GM18907 (cell line): ENCODE results near the gene MAN2A2.
A peak's percentile ranks its signal among the peaks of the same experiment; 100 is the strongest.

Experiments used
- ATAC-seq: cut with Tn5 transposase; IDR thresholded peaks from one replicate; pipeline ENCODE4 v1.9.1; 2021; ENCODE audit warnings: mild to moderate bottlenecking, moderate library complexity; ENCODE audit not compliant: unreplicated experiment

Gene MAN2A2

GRCh38 chr15:90883976-90884718 is 19.0 kb upstream of the MAN2A2 start, which contains the start of gene FES:
Gene FES (plus strand): TSS chr15:90884504. CDS start chr15:90885046, 542 bp downstream.
- no peak for ATAC-seq

DNA sequence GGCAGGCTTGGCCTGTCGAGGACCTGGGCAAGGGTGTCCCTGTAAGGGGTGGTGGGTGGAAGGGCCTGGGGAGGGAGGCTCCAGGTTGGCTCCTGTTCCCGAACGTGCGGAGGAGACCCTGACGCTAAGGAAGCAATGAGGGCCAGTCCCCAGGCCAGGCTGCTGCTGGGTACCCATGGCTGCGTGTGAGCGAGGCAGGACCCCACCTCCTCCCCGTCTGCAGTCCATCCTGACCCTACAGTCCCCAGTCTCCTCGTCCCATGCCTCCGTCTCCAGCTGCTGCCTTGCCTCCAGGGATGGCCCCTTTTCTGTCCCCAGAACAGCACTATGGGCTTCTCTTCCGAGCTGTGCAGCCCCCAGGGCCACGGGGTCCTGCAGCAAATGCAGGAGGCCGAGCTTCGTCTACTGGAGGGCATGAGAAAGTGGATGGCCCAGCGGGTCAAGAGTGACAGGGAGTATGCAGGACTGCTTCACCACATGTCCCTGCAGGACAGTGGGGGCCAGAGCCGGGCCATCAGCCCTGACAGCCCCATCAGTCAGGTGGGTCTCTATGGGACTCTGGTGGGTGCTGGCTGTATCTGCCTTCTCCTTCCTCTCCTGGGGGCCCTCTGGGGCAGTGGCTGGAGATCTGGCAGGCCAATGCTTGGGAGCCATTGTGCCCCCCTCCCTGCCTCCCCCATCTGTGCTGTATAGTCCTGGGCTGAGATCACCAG is 18.2 kb upstream of the MAN2A2 start:
- no peak for ATAC-seq

DNA sequence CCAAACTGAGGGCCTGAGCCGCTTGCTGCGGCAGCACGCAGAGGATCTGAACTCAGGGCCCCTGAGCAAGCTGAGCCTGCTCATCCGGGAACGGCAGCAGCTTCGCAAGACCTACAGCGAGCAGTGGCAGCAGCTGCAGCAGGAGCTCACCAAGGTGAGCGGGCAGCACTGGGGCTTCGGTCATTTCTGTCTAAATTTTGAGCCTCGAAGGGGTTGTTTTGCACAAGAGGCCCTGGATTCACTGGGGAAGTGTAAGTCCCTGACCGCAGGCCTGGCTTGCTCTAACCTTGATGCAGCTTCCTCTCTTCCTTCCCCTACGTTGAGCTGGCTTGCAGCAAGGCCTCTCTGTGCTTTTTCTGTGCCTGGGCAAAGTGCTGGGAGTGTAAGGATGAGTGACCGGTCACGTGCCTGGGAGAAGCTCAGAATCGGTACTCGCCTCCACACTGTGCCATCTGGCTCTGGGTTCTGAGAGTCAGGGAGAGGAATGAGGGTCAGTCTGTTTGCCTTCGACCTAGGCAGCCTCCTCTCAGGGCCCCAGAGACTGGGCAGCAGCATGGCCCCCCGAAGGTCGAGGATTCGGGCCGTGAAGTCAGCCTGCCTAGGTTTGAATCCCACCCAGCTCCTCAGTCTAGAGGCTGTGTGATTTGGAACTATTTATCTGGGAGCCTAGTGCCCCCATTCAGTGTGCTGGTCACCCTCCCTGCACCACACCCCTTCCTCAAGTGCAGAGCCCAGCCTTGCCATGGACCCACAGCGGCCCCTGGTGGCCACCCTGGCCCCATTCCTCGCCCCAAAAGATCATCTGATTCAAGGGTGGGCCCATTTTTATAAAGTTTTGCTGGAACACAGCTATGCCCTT is 17.4 kb upstream of the MAN2A2 start:
- no peak for ATAC-seq

DNA sequence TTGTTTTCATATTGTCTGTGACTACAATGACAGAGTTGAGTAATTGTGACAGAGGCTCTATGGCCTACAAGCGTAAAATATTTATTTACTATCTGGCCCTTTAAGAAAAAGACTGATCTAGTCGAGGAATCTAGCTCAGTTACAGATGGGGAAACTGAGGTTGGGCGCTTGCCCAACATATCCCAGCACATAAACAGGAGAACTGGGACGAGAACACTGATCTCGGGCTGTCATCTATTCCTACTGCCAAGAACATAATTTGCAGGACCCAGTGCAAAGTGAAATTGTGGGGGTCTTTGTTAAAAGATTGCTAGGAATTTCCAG is 16.8 kb upstream of the MAN2A2 start:
- no peak for ATAC-seq

- no peak for ATAC-seq
Measured at GRCh38 chr15:90887037-90887481, 16.0 kb upstream of the MAN2A2 start.

DNA sequence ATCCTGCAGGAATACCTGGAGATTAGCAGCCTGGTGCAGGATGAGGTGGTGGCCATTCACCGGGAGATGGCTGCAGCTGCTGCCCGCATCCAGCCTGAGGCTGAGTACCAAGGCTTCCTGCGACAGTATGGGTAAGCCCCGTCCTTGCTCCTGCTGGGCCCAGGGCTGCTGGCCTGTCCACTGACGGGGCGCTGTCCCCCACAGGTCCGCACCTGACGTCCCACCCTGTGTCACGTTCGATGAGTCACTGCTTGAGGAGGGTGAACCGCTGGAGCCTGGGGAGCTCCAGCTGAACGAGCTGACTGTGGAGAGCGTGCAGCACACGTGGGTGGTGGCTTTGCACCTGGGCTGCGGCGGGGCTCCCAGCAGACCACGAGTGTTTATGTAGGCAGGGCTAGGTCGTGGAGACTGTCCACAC is 13.8 kb upstream of the MAN2A2 start:
- ATAC-seq = no peak

DNA sequence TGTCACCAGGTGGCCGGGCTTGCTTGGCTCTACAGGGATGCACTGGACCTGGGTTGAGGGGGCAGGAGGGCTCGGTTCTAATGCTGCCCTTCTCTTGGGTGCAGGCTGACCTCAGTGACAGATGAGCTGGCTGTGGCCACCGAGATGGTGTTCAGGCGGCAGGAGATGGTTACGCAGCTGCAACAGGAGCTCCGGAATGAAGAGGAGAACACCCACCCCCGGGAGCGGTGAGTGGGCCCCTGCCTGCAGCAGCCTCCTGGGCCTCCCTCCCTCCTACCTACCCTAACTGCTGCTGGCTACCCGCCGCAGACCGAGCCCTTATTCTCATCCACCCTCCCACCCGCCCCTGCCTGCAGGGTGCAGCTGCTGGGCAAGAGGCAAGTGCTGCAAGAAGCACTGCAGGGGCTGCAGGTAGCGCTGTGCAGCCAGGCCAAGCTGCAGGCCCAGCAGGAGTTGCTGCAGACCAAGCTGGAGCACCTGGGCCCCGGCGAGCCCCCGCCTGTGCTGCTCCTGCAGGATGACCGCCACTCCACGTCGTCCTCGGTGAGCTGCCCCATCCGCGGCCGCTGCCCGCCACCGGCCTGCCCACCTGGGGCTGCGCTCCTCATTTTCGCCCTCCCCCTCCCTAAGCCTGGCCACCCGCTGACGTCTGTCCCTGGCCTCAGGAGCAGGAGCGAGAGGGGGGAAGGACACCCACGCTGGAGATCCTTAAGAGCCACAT is 13.2 kb upstream of the MAN2A2 start:
- ATAC-seq = no peak

DNA sequence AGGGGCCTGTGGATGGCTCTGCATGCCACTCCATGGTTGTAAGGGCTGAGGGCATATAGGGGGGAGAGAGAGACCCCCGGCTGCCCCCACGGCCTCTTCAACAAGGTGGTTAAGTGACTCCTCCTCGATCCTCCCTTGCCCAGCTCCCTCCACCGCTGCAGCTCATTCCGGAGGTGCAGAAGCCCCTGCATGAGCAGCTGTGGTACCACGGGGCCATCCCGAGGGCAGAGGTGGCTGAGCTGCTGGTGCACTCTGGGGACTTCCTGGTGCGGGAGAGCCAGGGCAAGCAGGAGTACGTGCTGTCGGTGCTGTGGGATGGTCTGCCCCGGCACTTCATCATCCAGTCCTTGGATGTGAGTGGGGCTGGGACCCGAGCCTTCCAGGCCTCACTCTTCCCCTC is 12.3 kb upstream of the MAN2A2 start:
- no peak for ATAC-seq

DNA sequence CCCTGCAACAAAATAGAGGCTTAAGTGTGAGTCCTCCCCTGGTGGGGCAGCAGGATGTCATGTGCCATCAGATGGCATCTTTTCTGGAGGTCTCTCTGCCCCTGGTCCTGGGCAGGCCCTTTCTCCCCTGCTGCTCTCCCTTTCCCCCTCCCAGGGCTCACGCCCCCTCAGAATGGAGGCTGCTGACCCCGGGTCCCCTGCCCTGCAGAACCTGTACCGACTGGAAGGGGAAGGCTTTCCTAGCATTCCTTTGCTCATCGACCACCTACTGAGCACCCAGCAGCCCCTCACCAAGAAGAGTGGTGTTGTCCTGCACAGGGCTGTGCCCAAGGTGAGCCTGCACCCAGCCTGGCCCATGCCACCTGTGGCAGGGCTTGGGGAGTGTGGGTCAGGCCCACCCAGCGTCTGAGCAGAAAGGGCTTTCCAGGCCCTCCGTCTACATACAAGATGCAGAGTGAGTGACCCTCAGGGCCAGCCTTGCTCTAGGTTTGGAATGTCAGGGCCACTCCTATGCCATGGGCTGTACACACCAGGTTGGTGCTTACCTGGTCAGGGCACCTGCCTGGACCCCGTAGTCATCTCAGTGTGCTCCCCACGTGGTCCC is 11.7 kb upstream of the MAN2A2 start:
- ATAC-seq = no peak

DNA sequence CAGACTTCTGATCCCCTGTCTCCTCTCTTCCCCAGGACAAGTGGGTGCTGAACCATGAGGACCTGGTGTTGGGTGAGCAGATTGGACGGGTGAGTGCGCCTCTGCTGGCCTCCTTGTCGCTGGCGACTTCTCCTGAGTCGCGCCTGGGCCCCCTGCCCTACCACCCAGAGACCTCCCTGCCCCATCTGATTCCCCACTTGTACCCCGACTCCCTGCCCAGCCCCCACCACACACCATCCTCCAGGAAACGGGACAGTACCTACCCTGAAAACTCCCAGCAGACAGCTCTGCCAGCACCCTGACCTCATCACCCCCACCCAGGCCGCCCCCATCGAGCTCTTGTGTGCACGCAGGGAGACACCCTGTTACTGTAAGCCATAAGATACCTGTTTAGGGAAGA is 11.1 kb upstream of the MAN2A2 start:
- ATAC-seq = no peak

DNA sequence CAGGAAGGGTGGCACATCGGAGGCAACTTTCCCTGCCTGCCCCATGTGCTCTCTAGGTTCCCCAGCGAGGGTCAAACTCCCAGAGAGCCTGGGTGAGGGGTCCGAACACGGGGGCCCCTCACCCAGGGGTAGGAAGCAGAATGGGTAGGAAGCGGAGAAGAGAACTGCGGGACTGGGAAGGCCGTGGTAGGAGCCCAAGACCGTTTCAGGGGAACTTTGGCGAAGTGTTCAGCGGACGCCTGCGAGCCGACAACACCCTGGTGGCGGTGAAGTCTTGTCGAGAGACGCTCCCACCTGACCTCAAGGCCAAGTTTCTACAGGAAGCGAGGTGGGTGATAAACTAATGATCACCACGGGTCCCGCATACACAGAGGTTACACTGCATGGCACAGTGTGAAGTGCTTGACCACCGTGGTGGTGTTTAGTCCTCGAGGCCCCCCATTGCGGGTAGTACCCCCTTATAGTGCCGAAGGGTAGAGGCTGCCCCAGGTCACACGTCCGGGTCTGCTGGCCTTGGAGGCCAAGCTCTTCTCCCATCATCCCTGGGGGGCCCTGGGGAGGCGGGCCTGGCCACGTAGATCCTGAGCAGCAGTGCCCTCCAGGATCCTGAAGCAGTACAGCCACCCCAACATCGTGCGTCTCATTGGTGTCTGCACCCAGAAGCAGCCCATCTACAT is 10.5 kb upstream of the MAN2A2 start:
- no peak for ATAC-seq

GRCh38 chr15:90893175-90894090 is 9.7 kb upstream of the MAN2A2 start:
- no peak for ATAC-seq

DNA sequence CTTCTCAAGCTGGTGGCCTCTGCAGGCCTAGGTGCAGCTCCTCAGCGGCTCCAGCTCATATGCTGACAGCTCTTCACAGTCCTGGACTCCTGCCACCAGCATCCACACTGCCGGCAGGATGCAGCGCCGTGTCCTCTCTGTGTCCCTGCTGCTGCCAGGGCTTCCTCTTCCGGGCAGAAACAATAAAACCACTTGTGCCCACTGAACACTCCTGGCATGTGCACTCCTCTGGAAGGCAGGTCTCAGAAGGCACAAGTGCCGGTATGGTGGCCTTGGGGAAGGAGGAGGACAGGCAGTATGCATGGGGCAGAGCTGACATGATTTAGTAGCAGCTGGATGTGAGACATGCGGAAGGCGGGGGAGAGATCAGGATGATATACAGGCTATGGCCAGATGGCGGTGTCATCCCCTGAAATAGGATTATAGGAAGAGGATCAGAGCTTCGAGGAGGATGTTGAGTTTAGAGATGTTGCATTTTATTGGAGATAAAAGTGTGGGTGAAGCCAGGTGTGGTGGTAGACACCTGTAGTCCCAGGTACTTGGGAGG is 7.5 kb upstream of the MAN2A2 start:
- no peak for ATAC-seq

DNA sequence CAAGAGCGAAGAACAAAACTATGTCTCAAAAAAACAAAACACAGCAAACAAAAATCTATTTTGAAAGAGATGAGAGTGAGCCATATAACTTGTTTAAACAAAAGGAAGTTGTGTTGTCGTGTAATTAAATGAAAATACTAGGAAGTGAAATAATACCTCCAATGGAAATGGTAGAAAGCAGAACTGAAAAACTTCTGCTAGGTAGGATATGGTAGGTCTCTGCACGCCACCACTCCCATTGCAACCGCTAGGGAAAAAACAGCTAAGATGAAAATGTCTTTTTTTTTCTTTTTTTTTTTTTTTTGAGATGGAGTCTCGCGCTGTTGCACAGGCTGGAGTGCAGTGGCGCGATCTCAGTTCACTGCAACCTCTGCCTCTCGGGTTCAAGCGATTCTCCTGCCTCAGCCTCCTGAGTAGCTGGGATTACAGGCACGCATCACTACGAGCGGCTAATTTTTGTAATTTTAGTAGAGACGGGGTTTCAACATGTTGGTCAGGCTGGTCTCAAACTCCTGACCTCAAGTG is 5.9 kb upstream of the MAN2A2 start:
- ATAC-seq = peak; percentile 44

GRCh38 chr15:90901175-90902039 is 1.7 kb upstream of the MAN2A2 start:
- ATAC-seq = no peak

GRCh38 chr15:90902040-90902839 is 862 bp upstream of the MAN2A2 start:
- ATAC-seq = peak; percentile 72
